Neutrophil (primary cell): ENCODE data around the gene PRKG1.

Experiments used
- H3K27ac ChIP-seq: fragments of 200-600 bp; sonication (generic); 2 replicates; pipeline ENCODE4 v1.5.1; 2016; ENCODE audit warnings: mild to moderate bottlenecking, moderate library complexity
- H3K27me3 ChIP-seq: fragments of 200-600 bp; sonication (generic); 2 replicates; pipeline ENCODE4 v1.6.0; 2016; ENCODE audit warnings: mild to moderate bottlenecking
- H3K36me3 ChIP-seq: fragments of 200-600 bp; sonication (generic); 2 replicates; pipeline ENCODE4 v1.5.1; 2017
- H3K4me1 ChIP-seq, 2 experiments: fragments of 200-600 bp in 1 of 2; sonication (generic) in 1 of 2; 1 replicate in 1 of 2; 2 replicates in 1 of 2; pipeline versions ENCODE4 v1.5.1 to v1.6.1; 2013 to 2016; ENCODE audit warnings: low read depth in 1 of 2, low read length in 1 of 2, mild to moderate bottlenecking in 1 of 2, moderate library complexity in 1 of 2; ENCODE audit not compliant: control insufficient read depth in 1 of 2, insufficient read depth in 1 of 2
- H3K4me3 ChIP-seq, 2 experiments: fragments of 200-600 bp in 1 of 2; sonication (generic) in 1 of 2; 1 replicate in 1 of 2; 2 replicates in 1 of 2; pipeline ENCODE4 v1.5.1; 2013 to 2016; ENCODE audit warnings: low read depth in 1 of 2, low read length in 1 of 2, mild to moderate bottlenecking in 1 of 2, moderate library complexity in 1 of 2
- H3K9me3 ChIP-seq: fragments of 200-600 bp; sonication (generic); 2 replicates; pipeline ENCODE4 v1.5.1; 2016
- CTCF ChIP-seq: fragments of 200-600 bp; sonication (generic); IDR thresholded peaks from 2 replicates; pipeline ENCODE4 v1.5.1; 2016; ENCODE audit warnings: antibody characterized with exemption

Gene PRKG1

GRCh38 chr10:51743146-51743545 is 668.9 kb downstream of the PRKG1 start:
- Histone ChIP-seq H3K9me3 (no peaks in the 10 kb centered on the region), H3K36me3 (no peaks in the 10 kb centered on the region), H3K4me3 (no peak overlapping the region), H3K27me3 (no peaks in the 10 kb centered on the region), H3K27ac (no peak overlapping the region), H3K4me1 (no peaks in the 10 kb centered on the region)
- TF ChIP-seq CTCF, result no peak

DNA sequence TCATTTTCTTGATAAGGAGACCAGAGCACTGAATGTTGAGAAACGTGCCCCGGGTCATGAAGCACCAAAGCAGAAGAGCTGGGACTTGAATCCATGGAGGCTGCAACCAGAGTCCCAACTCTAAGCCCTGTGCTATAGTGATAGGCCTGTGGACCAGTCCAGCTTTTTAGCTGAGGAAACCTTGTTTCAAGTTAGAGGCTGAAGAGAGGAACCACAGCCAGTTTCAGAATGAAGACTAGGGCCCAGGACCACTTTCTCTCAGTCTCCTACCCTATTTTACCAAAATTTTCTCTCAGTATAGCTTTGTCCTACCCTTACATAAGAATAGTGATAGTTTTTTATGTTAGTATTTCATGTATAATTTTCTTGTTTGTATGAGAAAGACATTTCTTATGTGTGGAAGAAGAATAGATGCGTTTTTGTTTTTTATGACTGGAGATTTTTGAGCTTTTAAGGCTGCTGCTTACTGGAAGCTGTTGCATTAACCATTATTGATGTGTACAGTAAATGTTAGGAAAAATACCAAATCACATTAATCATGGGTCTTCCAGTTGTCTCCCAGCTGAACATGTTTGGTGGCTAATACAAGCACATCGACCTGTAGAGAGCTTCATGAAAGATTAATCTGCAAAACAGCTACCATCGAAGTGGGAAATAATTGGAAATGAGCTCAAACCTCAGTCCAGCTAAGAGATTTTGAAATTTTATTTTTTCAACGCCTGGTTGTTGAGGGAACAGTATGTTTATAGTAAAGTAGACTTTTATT is 670.1 kb downstream of the PRKG1 start:
- H3K4me1 ChIP-seq, result no peaks in the 10 kb centered on the region
- no peak overlapping the region for H3K4me3 ChIP-seq
- no peaks in the 10 kb centered on the region for H3K36me3 ChIP-seq
- H3K27me3 ChIP-seq, result no peaks in the 10 kb centered on the region
- H3K9me3 ChIP-seq, result no peaks in the 10 kb centered on the region
- TF ChIP-seq CTCF, result no peak
- no peak overlapping the region for H3K27ac ChIP-seq

- no peak overlapping the region for H3K4me3 ChIP-seq
- no peaks in the 10 kb centered on the region for H3K36me3 ChIP-seq
- H3K4me1 ChIP-seq, result no peaks in the 10 kb centered on the region
- no peaks in the 10 kb centered on the region for H3K9me3 ChIP-seq
- no peak for TF ChIP-seq CTCF
- H3K27ac ChIP-seq, result no peak overlapping the region
- no peaks in the 10 kb centered on the region for H3K27me3 ChIP-seq
These were observed 671.1 kb downstream of the PRKG1 start for GRCh38 chr10:51745397-51745796.

DNA sequence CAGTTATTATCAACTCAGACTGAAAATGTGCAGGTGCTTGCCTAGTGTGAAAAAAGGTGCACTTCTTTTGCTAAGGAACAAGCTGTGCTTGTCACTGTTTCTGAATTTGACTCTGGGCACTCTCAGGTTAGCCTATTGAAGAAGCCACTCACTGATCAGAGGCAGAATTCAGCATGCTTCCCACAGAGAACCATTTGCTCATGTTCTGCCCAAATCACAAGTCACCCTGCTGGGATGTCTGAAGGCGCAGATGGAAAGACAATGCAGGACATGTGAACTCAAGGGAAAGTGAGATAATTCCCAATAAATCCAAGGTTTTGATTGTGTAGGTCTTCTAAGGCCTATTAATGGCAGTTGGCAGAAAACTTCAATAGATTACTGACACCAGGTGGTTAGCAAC is 672.9 kb downstream of the PRKG1 start:
- Histone ChIP-seq H3K27ac (no peak overlapping the region), H3K9me3 (no peaks in the 10 kb centered on the region), H3K36me3 (no peaks in the 10 kb centered on the region), H3K4me3 (no peak overlapping the region), H3K4me1 (no peaks in the 10 kb centered on the region), H3K27me3 (no peaks in the 10 kb centered on the region)
- no peak for TF ChIP-seq CTCF

DNA sequence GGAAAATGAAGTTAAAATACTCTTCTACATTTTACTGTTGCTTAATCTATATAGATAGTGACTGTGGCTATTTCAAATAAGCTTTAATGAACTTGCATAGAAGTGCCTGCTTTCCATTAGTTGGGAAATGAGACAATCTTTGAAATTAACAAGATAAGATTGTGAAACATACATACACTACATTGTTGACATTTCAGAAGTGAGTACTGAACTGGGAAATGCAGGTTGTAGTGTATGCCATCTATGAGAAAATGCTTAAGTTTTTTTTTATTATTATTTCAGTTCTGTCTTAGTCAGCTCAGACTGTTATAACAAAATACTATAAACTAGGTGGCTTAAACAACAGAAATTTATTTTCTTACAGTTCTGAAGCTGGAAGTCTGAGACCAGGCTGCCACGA is 674.7 kb downstream of the PRKG1 start:
- no peaks in the 10 kb centered on the region for H3K4me1 ChIP-seq
- H3K9me3 ChIP-seq, result no peaks in the 10 kb centered on the region
- no peaks in the 10 kb centered on the region for H3K36me3 ChIP-seq
- no peak for TF ChIP-seq CTCF
- H3K27me3 ChIP-seq, result no peaks in the 10 kb centered on the region
- H3K4me3 ChIP-seq, result no peak overlapping the region
- no peak overlapping the region for H3K27ac ChIP-seq
